Panc1 (cell line): ENCODE measurements around the gene SIM2.

Experiments
- POLR2AphosphoS5 ChIP-seq: IDR thresholded peaks from 2 replicates; pipeline ENCODE4 v1.6.1; 2012; ENCODE audit warnings: mild to moderate bottlenecking, low read depth, low read length, moderate library complexity
- SIN3A ChIP-seq: IDR thresholded peaks from 2 replicates; pipeline ENCODE4 v1.6.1; 2012; ENCODE audit warnings: low read depth, mild to moderate bottlenecking, low read length, moderate library complexity, borderline replicate concordance; ENCODE audit not compliant: insufficient read depth
- TF ChIP-seq, protein P1 (sequence below): fragments of 450-650 bp; IDR thresholded peaks from 2 replicates; pipeline ENCODE4 v1.5.1; 2017; ENCODE audit warnings: mild to moderate bottlenecking
- TF ChIP-seq, protein P2 (sequence below), 2 experiments: IDR thresholded peaks; 2 replicates each; pipeline ENCODE4 v1.6.1; 2011 to 2012; ENCODE audit warnings: low read depth in 2 of 2, control low read depth in 1 of 2, low read length in 1 of 2, mild to moderate bottlenecking in 1 of 2, moderate library complexity in 1 of 2; ENCODE audit not compliant: insufficient read depth in 1 of 2

DNA sequence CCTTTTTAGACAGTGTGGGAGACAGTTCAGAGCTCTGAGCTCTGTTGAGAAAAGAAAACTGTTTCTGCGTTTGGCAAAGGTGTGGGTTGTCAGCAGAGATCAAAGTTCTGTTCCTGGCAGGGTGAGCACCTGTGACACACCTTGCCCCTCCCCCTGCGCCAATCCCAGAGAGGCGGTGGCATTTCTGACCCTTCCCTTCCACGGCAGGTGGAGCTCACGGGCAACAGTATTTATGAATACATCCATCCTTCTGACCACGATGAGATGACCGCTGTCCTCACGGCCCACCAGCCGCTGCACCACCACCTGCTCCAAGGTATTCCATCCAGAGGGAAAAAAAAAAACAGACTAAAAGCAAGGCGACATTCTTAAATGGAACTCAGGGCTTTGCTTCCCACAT is 20.7 kb downstream of the SIM2 start:
- TF ChIP-seq, protein P1, sequence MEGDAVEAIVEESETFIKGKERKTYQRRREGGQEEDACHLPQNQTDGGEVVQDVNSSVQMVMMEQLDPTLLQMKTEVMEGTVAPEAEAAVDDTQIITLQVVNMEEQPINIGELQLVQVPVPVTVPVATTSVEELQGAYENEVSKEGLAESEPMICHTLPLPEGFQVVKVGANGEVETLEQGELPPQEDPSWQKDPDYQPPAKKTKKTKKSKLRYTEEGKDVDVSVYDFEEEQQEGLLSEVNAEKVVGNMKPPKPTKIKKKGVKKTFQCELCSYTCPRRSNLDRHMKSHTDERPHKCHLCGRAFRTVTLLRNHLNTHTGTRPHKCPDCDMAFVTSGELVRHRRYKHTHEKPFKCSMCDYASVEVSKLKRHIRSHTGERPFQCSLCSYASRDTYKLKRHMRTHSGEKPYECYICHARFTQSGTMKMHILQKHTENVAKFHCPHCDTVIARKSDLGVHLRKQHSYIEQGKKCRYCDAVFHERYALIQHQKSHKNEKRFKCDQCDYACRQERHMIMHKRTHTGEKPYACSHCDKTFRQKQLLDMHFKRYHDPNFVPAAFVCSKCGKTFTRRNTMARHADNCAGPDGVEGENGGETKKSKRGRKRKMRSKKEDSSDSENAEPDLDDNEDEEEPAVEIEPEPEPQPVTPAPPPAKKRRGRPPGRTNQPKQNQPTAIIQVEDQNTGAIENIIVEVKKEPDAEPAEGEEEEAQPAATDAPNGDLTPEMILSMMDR: no peak
- TF ChIP-seq, protein P2, sequence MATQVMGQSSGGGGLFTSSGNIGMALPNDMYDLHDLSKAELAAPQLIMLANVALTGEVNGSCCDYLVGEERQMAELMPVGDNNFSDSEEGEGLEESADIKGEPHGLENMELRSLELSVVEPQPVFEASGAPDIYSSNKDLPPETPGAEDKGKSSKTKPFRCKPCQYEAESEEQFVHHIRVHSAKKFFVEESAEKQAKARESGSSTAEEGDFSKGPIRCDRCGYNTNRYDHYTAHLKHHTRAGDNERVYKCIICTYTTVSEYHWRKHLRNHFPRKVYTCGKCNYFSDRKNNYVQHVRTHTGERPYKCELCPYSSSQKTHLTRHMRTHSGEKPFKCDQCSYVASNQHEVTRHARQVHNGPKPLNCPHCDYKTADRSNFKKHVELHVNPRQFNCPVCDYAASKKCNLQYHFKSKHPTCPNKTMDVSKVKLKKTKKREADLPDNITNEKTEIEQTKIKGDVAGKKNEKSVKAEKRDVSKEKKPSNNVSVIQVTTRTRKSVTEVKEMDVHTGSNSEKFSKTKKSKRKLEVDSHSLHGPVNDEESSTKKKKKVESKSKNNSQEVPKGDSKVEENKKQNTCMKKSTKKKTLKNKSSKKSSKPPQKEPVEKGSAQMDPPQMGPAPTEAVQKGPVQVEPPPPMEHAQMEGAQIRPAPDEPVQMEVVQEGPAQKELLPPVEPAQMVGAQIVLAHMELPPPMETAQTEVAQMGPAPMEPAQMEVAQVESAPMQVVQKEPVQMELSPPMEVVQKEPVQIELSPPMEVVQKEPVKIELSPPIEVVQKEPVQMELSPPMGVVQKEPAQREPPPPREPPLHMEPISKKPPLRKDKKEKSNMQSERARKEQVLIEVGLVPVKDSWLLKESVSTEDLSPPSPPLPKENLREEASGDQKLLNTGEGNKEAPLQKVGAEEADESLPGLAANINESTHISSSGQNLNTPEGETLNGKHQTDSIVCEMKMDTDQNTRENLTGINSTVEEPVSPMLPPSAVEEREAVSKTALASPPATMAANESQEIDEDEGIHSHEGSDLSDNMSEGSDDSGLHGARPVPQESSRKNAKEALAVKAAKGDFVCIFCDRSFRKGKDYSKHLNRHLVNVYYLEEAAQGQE (IDR thresholded peaks at IDR 0.05; ENCODE audit: insufficient read depth in 1 of 2, low read depth in 2 of 2, low read length in 1 of 2): no peak
- no peak for TF ChIP-seq POLR2AphosphoS5
- no peak for TF ChIP-seq SIN3A
